GM18951 (cell line): Measurements from ENCODE around the gene AASDH.

Source experiments
- POLR2A ChIP-seq: IDR thresholded peaks from 4 replicates; pipeline ENCODE4 v1.6.1; 2011; ENCODE audit warnings: mild to moderate bottlenecking; ENCODE audit not compliant: insufficient read length, insufficient read depth; ENCODE audit errors: extremely low read depth
- in situ Hi-C: fragments of 300-500 bp; cut with MboI; formaldehyde crosslinking; loops from one replicate; pipeline ENCODE4 v1.12.0; 2022; ENCODE audit warnings: low sequenced_read_pairs, mixed read lengths, inconsistent platforms; ENCODE audit not compliant: unreplicated experiment

Gene AASDH

GRCh38 chr4:56414135-56414670 lies 26.9 kb upstream of the AASDH start:
- in situ Hi-C loops, result no loop called here
- no peak for TF ChIP-seq POLR2A

GRCh38 chr4:56410247-56411062 lies 23.2 kb upstream of the AASDH start:
- TF ChIP-seq POLR2A, result no peak
- in situ Hi-C loops, result no loop called here

- TF ChIP-seq POLR2A, result no peak
- in situ Hi-C loops, result no loop called here
These were observed 22.3 kb upstream of the AASDH start for GRCh38 chr4:56409511-56410090.

- TF ChIP-seq POLR2A, result no peak
- in situ Hi-C loops, result no loop called here
These were observed 21.7 kb upstream of the AASDH start for GRCh38 chr4:56408978-56409377.

GRCh38 chr4:56406151-56406550 lies 18.9 kb upstream of the AASDH start:
- no peak for TF ChIP-seq POLR2A
- in situ Hi-C loops, result no loop called here

- no peak for TF ChIP-seq POLR2A
- in situ Hi-C loops, result no loop called here
These were observed 17.7 kb upstream of the AASDH start for GRCh38 chr4:56405016-56405415.

- in situ Hi-C loops, result no loop called here
- TF ChIP-seq POLR2A, result no peak
These were observed 13.3 kb upstream of the AASDH start for GRCh38 chr4:56400560-56400959.

- no peak for TF ChIP-seq POLR2A
- in situ Hi-C loops, result no loop called here
These were observed 4.0 kb upstream of the AASDH start for GRCh38 chr4:56391270-56391669.

- no peak for TF ChIP-seq POLR2A
- in situ Hi-C loops, result no loop called here
These were observed 2.3 kb upstream of the AASDH start for GRCh38 chr4:56389558-56389957.

GRCh38 chr4:56388306-56388705 lies 1.0 kb upstream of the AASDH start:
- TF ChIP-seq POLR2A, result no peak
- in situ Hi-C loops, result no loop called here

- no peak for TF ChIP-seq POLR2A
- in situ Hi-C loops, result no loop called here
These were observed 1.2 kb downstream of the AASDH start for GRCh38 chr4:56386091-56386490.

- TF ChIP-seq POLR2A, result no peak
- in situ Hi-C loops, result no loop called here
These were observed 11.8 kb downstream of the AASDH start for GRCh38 chr4:56375458-56375857.

GRCh38 chr4:56374956-56375355 lies 12.3 kb downstream of the AASDH start:
- in situ Hi-C loops, result no loop called here
- TF ChIP-seq POLR2A, result no peak

GRCh38 chr4:56372774-56373173 lies 14.5 kb downstream of the AASDH start:
- in situ Hi-C loops, result no loop called here
- TF ChIP-seq POLR2A, result no peak

GRCh38 chr4:56371426-56372220 lies 15.7 kb downstream of the AASDH start:
- in situ Hi-C loops, result no loop called here
- no peak for TF ChIP-seq POLR2A
